GM04504 (cell line): ENCODE results near the gene ZDHHC16.
A peak's percentile ranks its signal among the peaks of the same experiment; 100 is the strongest.
"Not testable (repeated sequence)": the region's sequence is repeated elsewhere in the genome, so short reads cannot be mapped to it uniquely, and the experiment has no call there.

ENCODE experiments used
- DNase-seq: peaks from one replicate; pipeline ENCODE4 v3.0.0-alpha.2; 2012; ENCODE audit warnings: low read depth

ZDHHC16 gene

GRCh38 chr10:97445722-97446639 lies at the start of gene ZDHHC16, which contains the start of gene EXOSC1:
ZDHHC16 (plus strand) TSS chr10:97446175; CDS start chr10:97451676, 5,501 bp downstream.
EXOSC1 (minus strand) TSS chr10:97446006; CDS start chr10:97445985, 21 bp downstream.
- peak; percentile 86 for DNase-seq

GRCh38 chr10:97399843-97400545 lies 46.0 kb upstream of the ZDHHC16 start:
- peak; percentile 51 for DNase-seq

GRCh38 chr10:97400665-97401454 lies 45.1 kb upstream of the ZDHHC16 start, which contains the start of gene RRP12:
RRP12 (minus strand) TSS chr10:97401340; CDS start chr10:97401231, 109 bp downstream.
- peak; percentile 96 for DNase-seq

GRCh38 chr10:97401455-97401919 lies 44.5 kb upstream of the ZDHHC16 start:
- DNase-seq: no peak

GRCh38 chr10:97404044-97404443 lies 41.9 kb upstream of the ZDHHC16 start:
- no peak for DNase-seq

- no peak for DNase-seq
Measured at GRCh38 chr10:97406064-97406463, 39.9 kb upstream of the ZDHHC16 start.

GRCh38 chr10:97406483-97406882 lies 39.5 kb upstream of the ZDHHC16 start:
- DNase-seq: not testable (repeated sequence)

GRCh38 chr10:97407211-97407951 lies 38.6 kb upstream of the ZDHHC16 start:
- DNase-seq: peak; percentile 67

GRCh38 chr10:97407952-97408248 lies 38.1 kb upstream of the ZDHHC16 start:
- DNase-seq: no peak

GRCh38 chr10:97408496-97408992 lies 37.4 kb upstream of the ZDHHC16 start:
- no peak for DNase-seq

GRCh38 chr10:97411406-97411805 lies 34.6 kb upstream of the ZDHHC16 start:
- DNase-seq: no peak

GRCh38 chr10:97412891-97413304 lies 33.1 kb upstream of the ZDHHC16 start:
- no peak for DNase-seq

- no peak for DNase-seq
Measured at GRCh38 chr10:97416565-97416964, 29.4 kb upstream of the ZDHHC16 start.

GRCh38 chr10:97423757-97424098 lies 22.2 kb upstream of the ZDHHC16 start:
- DNase-seq: not testable (repeated sequence)

- DNase-seq: peak; percentile 91
Measured at GRCh38 chr10:97425964-97426775, 19.8 kb upstream of the ZDHHC16 start, which contains the start of gene PGAM1. PGAM1 (plus strand) TSS chr10:97426191; CDS start chr10:97426308, 117 bp downstream.

- no peak for DNase-seq
Measured at GRCh38 chr10:97426776-97427570, 19.0 kb upstream of the ZDHHC16 start.

GRCh38 chr10:97427571-97428179 lies 18.3 kb upstream of the ZDHHC16 start:
- no peak for DNase-seq

GRCh38 chr10:97428572-97428981 lies 17.4 kb upstream of the ZDHHC16 start:
- DNase-seq: no peak

- no peak for DNase-seq
Measured at GRCh38 chr10:97434055-97434454, 11.9 kb upstream of the ZDHHC16 start.
